GM21576 (cell line): ENCODE measurements around the gene LGALS3.

Experiments
- ATAC-seq: cut with Tn5 transposase; IDR thresholded peaks from one replicate; pipeline ENCODE4 v1.9.1; 2021; ENCODE audit warnings: mild to moderate bottlenecking, moderate library complexity; ENCODE audit not compliant: unreplicated experiment

The LGALS3 gene

DNA sequence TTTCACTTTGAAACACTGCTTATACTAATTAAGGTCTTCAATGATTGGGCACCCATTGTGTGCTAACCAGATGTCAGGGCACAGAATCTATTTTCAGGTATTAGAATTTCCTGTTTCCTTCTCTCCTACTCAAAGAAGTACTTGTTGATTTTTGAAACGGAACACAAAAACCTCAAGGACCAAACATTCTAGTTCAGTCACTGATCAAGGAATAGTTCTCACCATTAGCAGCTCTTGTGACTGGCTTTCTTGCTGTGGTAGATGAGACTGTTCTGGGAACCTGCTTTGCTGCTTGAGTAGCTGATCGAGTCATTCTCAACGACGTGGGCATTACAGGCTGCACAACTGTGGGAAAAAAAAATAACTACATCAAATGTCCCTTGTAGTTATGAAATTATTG lies 51.4 kb downstream of the LGALS3 start:
- peak; percentile 80 for ATAC-seq

DNA sequence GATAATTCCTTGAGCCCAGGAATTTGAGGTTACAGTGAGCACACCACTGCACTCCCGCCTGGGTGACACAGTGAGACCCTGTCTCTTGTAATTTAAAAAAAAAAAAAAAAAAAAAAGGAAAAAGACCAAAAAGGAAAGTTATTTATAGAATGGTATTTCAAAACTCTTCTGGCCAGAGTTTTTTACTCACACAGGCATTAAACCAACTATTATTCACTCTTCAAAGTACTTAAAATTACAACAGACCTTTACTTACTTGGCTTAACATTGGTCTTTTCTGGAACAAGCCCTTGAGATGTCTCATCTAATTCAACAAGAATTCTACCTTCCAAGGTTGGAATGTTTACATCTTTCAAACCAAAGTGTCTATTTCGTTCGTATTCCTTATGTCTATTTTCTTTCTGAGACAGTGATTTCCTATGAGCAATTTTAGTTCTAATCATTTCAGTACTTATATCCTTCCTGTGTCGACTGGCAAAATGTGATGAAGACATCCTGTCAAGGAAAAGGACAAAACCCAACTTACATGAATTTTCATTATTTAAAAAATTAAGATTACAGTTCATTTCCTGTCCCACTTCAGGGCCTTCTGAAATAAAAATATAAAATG lies 59.7 kb downstream of the LGALS3 start:
- no peak for ATAC-seq

DNA sequence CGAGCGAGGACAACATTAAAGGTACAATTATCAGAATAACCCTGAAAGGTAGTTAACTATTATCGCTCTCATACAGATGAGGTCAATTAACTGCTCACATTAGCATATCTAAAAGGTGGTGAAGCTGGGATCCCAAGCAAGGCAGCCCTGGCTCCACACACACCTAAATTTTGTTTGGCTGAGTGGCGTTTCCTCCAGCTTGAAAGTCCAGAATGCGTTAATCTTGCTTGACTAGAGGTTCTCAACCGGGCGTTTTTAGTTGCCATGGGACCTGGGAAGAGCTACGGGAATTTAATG lies 61.8 kb downstream of the LGALS3 start:
- no peak for ATAC-seq

DNA sequence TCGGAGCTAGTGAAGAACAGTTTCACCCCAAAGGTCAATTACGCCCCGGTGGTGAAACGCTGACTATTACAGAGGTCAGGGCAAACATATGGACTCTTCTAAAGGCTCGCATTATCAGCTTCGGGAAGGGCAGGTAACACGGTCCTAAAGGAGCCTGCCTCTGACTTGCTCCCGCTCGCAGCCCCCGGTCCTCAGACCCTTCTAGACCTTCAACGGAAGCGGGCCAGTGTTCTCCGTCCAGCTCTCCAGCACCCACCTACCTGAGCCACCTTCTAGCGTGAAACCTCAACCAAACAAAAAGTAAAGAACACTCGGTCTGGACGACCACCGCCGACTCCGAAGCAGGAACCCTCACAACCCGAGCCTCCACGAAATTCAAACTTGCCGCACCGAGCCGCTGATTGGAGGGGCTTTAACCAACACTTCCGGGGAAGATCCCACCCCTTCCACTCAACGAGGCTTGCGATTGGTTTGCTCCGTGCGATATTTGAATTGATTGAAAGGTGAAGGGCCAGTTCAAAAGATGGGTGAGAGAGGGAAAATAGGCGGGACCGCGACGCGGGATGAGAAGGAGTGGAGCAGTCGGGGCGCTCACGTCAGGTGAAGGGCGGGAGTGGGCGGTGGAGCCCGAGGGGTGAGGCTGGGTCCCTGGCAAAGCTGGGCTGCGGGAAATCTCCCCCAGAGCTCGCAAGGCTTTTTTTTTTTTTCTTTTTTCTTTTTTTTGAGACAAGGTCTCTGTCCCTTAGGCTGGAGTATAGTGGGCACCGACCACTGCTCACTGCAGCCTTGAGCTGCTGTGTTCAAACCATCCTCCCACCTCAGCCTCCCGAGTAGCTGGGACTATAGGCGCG lies 62.4 kb downstream of the LGALS3 start, which contains the start of gene DLGAP5:
Gene DLGAP5, minus strand, starts transcription at position 383 of the 851 bp plus-strand sequence. CDS start 2,406 bp downstream, outside the sequence.
- ATAC-seq = peak; percentile 97

DNA sequence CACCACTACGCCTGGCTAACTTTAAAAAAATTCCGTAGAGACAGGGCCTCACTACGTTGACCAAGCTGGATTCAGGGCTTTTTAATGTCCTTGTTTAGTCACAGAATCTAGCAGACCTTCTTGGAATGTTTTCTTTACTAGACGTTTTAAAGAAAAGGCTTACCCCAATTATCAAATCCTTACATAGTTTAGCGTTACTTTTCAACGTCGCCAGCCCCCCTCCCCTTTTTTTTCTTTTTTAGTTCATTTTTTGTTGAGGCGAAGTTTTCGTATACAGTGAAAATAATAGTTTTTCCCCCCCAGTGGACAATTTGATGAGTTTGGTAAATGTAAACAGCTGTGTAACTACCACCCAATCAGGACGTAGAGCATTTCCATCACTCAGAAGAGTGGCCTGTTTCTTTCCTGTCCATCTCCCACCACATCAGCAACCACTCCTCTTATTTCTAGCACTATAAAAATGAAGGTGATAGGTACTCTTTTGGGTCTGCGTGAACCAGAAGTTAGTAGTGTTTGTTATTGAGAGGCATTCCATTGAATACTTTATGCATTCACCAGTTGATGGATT lies 63.1 kb downstream of the LGALS3 start:
- ATAC-seq = no peak

DNA sequence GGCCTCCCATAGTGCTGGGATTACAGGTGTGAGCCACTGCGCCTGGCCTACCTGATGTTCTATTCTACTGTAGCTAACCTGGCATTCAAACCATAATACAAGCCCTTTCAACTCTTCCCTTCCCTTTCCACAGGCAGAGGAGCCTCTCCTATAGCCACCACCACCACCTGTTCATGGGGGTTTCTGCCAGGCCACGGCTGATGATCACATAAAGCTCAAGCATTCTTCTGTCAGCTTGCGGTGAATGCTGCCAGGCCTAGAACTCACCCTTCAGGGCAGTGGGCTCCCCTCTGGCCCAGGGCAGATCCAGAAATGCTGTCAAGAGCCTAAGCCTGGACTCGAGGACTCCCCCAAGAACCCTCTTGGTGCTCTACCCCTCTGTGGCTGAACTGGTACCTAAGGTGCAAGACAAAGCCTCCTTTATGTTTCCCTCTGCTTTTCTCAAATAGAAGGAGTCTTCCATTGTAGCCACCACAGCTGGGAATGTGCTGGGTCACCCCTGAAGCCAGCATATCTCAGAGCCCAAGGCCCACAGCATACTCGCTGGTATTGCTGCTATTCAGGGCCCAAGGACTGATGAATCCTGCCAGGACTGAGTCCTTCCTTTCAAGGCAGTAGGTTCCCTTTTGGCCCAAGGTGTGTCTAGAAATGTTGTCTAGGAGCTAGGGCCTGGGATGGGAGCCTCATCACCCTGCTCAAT lies 65.8 kb downstream of the LGALS3 start:
- ATAC-seq = no peak
